Right lobe of liver (tissue), 4 donors: ENCODE results near the gene MYRIP.

Experiments used
- CTCF ChIP-seq, 4 donors: fragments of 200-600 bp in 3 of 4; fragments of 450-650 bp in 1 of 4; IDR thresholded peaks; one replicate each; pipeline versions ENCODE4 v1.5.1 to v1.8.0; 2016 to 2022; ENCODE audit warnings: antibody characterized with exemption in 4 of 4, mild to moderate bottlenecking in 2 of 4
- POLR2A ChIP-seq: fragments of 450-650 bp; IDR thresholded peaks from one replicate; pipeline ENCODE4 v1.6.1; 2017; ENCODE audit warnings: antibody characterized with exemption, mild to moderate bottlenecking
- donor health status: DM: no; HTN: no; CAD: no.
- donor health status: DM: no; HTN: no; CAD: no.
- donor health status: DM: no; HTN: yes; CAD: no.

- TF ChIP-seq CTCF (IDR thresholded peaks at IDR 0.05) (no peak), POLR2A (no peak)
Observed at GRCh38 chr3:39900462-39901002, 91.1 kb downstream of the MYRIP start.
